ENCODE measurements around the gene FOXP1. TPM values are rescaled to one million over a fixed set of nuclear protein-coding genes. Genes with fewer than 3 reads are reported as not detected.

FOXP1 gene
- total and polyA plus RNA-seq, 9 of the 15 experiments (the other 6 are each of a cell fraction or from before 2014, with no cell fraction given), result 7.7 to 34.5 (median 13.7) TPM

DNA sequence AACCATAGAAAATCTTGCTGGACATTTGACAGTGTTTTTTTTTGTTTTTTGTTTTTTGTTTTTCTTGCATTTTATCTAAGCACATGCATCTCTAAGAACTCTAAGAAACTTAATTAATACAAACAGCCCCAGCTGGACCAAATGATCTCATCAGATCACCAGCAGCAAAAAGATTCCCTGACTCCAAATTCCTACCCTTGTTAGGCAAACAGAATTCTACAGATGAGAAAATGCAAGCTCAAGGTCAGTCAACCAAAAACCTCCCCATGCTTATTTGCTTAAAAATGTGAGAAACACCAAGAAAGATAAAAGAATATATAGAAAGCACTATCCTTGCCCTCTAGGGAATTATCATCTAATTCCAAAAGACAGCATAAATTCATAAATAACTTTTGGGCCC, 65.4 kb downstream of the FOXP1 start:
- no peaks in the 10 kb centered on the region for H3K9me1 ChIP-seq (ENCODE audit: control insufficient read depth, insufficient read depth, low read length)
- H3K36me3 ChIP-seq (ENCODE audit: control insufficient read depth, insufficient read depth, low read length), result 0 out of 3 replicates have a peak, but pooled peaks cover 2% of the 10 kb centered on the region
- intact Hi-C loops (cut with micrococcal nuclease) (loop anchor here (10.0 kb wide), 2 partner anchors 137 to 383 kb away; no protein-coding TSS in a partner anchor), in situ Hi-C loops (cut with MboI) (no loop called here)
- ChIA-PET CTCF (ENCODE audit: low intra/inter-chr PET ratio) (no interaction called here), POLR2A (interaction anchor here (0.5 kb wide), 1 partner anchor 24 kb away, joined by 3 read pairs; no protein-coding TSS in a partner anchor)
- no peak overlapping the region for H2AFZ ChIP-seq (ENCODE audit: low read depth, low read length)
- no peak overlapping the region for H3K9ac ChIP-seq (ENCODE audit: insufficient read depth in 1 of 2, low read depth in 2 of 2, low read length in 2 of 2)
- TF ChIP-seq MEF2D (tag; conservative IDR thresholded peaks at IDR 0.05; ENCODE audit: low read depth) (no peak), NCOR1 (IDR thresholded peaks at IDR 0.05) (no peak), ZNF77 (CRISPR knock-in tag; IDR thresholded peaks at IDR 0.05) (no peak)
- TF ChIP-seq, protein P1, sequence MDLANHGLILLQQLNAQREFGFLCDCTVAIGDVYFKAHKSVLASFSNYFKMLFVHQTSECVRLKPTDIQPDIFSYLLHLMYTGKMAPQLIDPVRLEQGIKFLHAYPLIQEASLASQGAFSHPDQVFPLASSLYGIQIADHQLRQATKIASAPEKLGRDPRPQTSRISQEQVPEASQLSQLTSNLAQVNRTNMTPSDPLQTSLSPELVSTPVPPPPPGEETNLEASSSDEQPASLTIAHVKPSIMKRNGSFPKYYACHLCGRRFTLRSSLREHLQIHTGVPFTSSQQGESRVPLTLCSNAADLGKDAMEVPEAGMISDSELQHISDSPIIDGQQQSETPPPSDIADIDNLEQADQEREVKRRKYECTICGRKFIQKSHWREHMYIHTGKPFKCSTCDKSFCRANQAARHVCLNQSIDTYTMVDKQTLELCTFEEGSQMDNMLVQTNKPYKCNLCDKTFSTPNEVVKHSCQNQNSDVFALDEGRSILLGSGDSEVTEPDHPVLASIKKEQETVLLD (IDR thresholded peaks at IDR 0.05), result no peak
- no peak overlapping the region for H3K4me2 ChIP-seq (ENCODE audit: insufficient read depth, low read length)
- no peaks in the 10 kb centered on the region for H4K20me1 ChIP-seq (replicated peaks; ENCODE audit: control insufficient read depth, insufficient read depth, low read length)
- ATAC-seq (no peak), FAIRE-seq (no peak), DNase-seq (ENCODE audit: extremely low read depth in 1 of 4, low spot score in 3 of 4) (no peak)
- no peaks in the 10 kb centered on the region for H3K27me3 ChIP-seq (ENCODE audit: control insufficient read depth in 2 of 2, insufficient read depth in 2 of 2, low read length in 2 of 2)
- no peaks in the 10 kb centered on the region for H3K9me3 ChIP-seq (replicated peaks; ENCODE audit: control insufficient read depth, insufficient read depth, low read depth, low read length)
- BruUV-seq (replicated peaks), result no TSS peak
- no peaks in the 10 kb centered on the region for H3K79me2 ChIP-seq (ENCODE audit: control insufficient read depth, insufficient read depth, low read length)
- H3K27ac ChIP-seq (ENCODE audit: extremely low read depth, low read depth, low read length), result no peak overlapping the region
- peaks cover 0 to 16% of the 10 kb centered on the region in 2 experiments; a peak in 2 of 5 replicates for H3K4me1 ChIP-seq (replicated peaks in 1 of 2; ENCODE audit: control insufficient read depth in 2 of 2, insufficient read depth in 2 of 2, low read length in 2 of 2)
- H3K4me3 ChIP-seq, result no peak overlapping the region

GRCh38 chr3:71517271-71517791, 66.2 kb downstream of the FOXP1 start:
- Histone ChIP-seq H3K27me3 (ENCODE audit: control insufficient read depth in 2 of 2, insufficient read depth in 2 of 2, low read length in 2 of 2) (no peaks in the 10 kb centered on the region), H3K27ac (ENCODE audit: extremely low read depth, low read depth, low read length) (no peak overlapping the region), H4K20me1 (replicated peaks; ENCODE audit: control insufficient read depth, insufficient read depth, low read length) (no peaks in the 10 kb centered on the region), H3K4me1 (replicated peaks in 1 of 2; ENCODE audit: control insufficient read depth in 2 of 2, insufficient read depth in 2 of 2, low read length in 2 of 2) (peaks cover 0 to 22% of the 10 kb centered on the region in 2 experiments; a peak in 2 of 5 replicates), H3K4me2 (ENCODE audit: insufficient read depth, low read length) (no peak overlapping the region), H3K9ac (ENCODE audit: insufficient read depth in 1 of 2, low read depth in 2 of 2, low read length in 2 of 2) (no peak overlapping the region), H2AFZ (ENCODE audit: low read depth, low read length) (no peak overlapping the region), H3K79me2 (ENCODE audit: control insufficient read depth, insufficient read depth, low read length) (no peaks in the 10 kb centered on the region), H3K36me3 (ENCODE audit: control insufficient read depth, insufficient read depth, low read length) (0 out of 3 replicates have a peak, but pooled peaks cover 2% of the 10 kb centered on the region), H3K9me1 (ENCODE audit: control insufficient read depth, insufficient read depth, low read length) (no peaks in the 10 kb centered on the region), H3K4me3 (no peak overlapping the region), H3K9me3 (replicated peaks; ENCODE audit: control insufficient read depth, insufficient read depth, low read depth, low read length) (no peaks in the 10 kb centered on the region)
- 54% methylated on average over 3 of the region's 3 CpGs for WGBS (ENCODE audit: insufficient coverage, low coverage, missing lambda C conversion rate)
- ChIA-PET POLR2A (no interaction called here), CTCF (ENCODE audit: low intra/inter-chr PET ratio) (no interaction called here)
- intact Hi-C loops (cut with micrococcal nuclease), result loop anchor here (10.0 kb wide), 2 partner anchors 137 to 383 kb away; no protein-coding TSS in a partner anchor
- FAIRE-seq (no peak), ATAC-seq (no peak), DNase-seq (ENCODE audit: extremely low read depth in 1 of 4, low spot score in 3 of 4) (no peak)
- in situ Hi-C loops (cut with MboI), result no loop called here
- BruUV-seq (replicated peaks), result no TSS peak
- TF ChIP-seq GABPB2 (CRISPR knock-in tag; conservative IDR thresholded peaks at IDR 0.05) (no peak), ELF4 (CRISPR knock-in tag; IDR thresholded peaks at IDR 0.05) (no peak), ZNF77 (CRISPR knock-in tag; IDR thresholded peaks at IDR 0.05) (no peak), JUN (IDR thresholded peaks at IDR 0.05; ENCODE audit: borderline replicate concordance, low read depth, low read length) (no peak), JUN (CRISPR knock-in tag; IDR thresholded peaks at IDR 0.05; ENCODE audit: borderline replicate concordance) (no peak), MNT (conservative IDR thresholded peaks at IDR 0.05) (no peak), MAZ (CRISPR knock-in tag; conservative IDR thresholded peaks at IDR 0.05 in 1 of 2, IDR thresholded peaks at IDR 0.05 in 1 of 2) (no peak), SMARCA5 (IDR thresholded peaks at IDR 0.05) (no peak)
